Osteocyte (in vitro differentiated cells): ENCODE measurements around the gene NIPAL3. TPM values are rescaled to one million over a fixed set of nuclear protein-coding genes. Genes with fewer than 3 reads are reported as not detected.

Source experiments
- DNase-seq: peaks from one replicate; pipeline ENCODE4 v3.0.0; 2021; ENCODE audit warnings: mixed read lengths; ENCODE audit not compliant: unreplicated experiment; ENCODE audit errors: extremely low spot score
- H3K27ac Mint-ChIP-seq: one replicate; pipeline ENCODE4 v1.8.0; 2021; ENCODE audit warnings: mild to moderate bottlenecking, mixed read lengths; ENCODE audit not compliant: unreplicated experiment
- H3K27me3 Mint-ChIP-seq: one replicate; pipeline ENCODE4 v1.8.0; 2021; ENCODE audit warnings: mixed read lengths; ENCODE audit not compliant: unreplicated experiment
- H3K36me3 Mint-ChIP-seq: one replicate; pipeline ENCODE4 v1.8.0; 2021; ENCODE audit warnings: mixed read lengths; ENCODE audit not compliant: unreplicated experiment
- H3K4me1 Mint-ChIP-seq: one replicate; pipeline ENCODE4 v1.8.0; 2021; ENCODE audit warnings: mixed read lengths; ENCODE audit not compliant: unreplicated experiment
- H3K4me3 Mint-ChIP-seq: one replicate; pipeline ENCODE4 v1.8.0; 2021; ENCODE audit warnings: mild to moderate bottlenecking, moderate library complexity, mixed read lengths; ENCODE audit not compliant: unreplicated experiment
- H3K9me3 Mint-ChIP-seq: one replicate; pipeline ENCODE4 v1.8.0; 2021; ENCODE audit warnings: mixed read lengths; ENCODE audit not compliant: unreplicated experiment
- CTCF ChIP-seq: fragments of 200-600 bp; sonication (generic); IDR thresholded peaks from 2 replicates; pipeline ENCODE4 v1.5.0; 2021; ENCODE audit warnings: antibody characterized with exemption, mild to moderate bottlenecking, moderate library complexity
- total RNA-seq: library from RNA; stranded (reverse); gene quantifications from 2 replicates; pipeline ENCODE4 v1.2.1, GENCODE V29; 2021

Gene NIPAL3
- total RNA-seq, 1 donor from 2014 or later, result 25.8 TPM

- DNase-seq, result no peak
- Mint-ChIP-seq H3K9me3 (no peaks in the 10 kb centered on the region), H3K36me3 (peaks cover 6% of the 10 kb centered on the region), H3K27ac (no peak overlapping the region), H3K4me1 (no peaks in the 10 kb centered on the region), H3K4me3 (no peak overlapping the region), H3K27me3 (no peaks in the 10 kb centered on the region)
- TF ChIP-seq CTCF, result no peak
Measured at GRCh38 chr1:24474193-24474592, 58.6 kb downstream of the NIPAL3 start.

GRCh38 chr1:24475700-24476099 lies 60.1 kb downstream of the NIPAL3 start:
- Mint-ChIP-seq H3K27me3 (no peaks in the 10 kb centered on the region), H3K27ac (no peak overlapping the region), H3K36me3 (peaks cover 3% of the 10 kb centered on the region), H3K9me3 (no peaks in the 10 kb centered on the region), H3K4me3 (no peak overlapping the region), H3K4me1 (no peaks in the 10 kb centered on the region)
- DNase-seq, result no peak
- no peak for TF ChIP-seq CTCF

- Mint-ChIP-seq H3K27me3 (no peaks in the 10 kb centered on the region), H3K9me3 (no peaks in the 10 kb centered on the region), H3K4me3 (no peak overlapping the region), H3K4me1 (peaks cover 2% of the 10 kb centered on the region), H3K36me3 (no peaks in the 10 kb centered on the region), H3K27ac (no peak overlapping the region)
- no peak for DNase-seq
- TF ChIP-seq CTCF, result no peak
Measured at GRCh38 chr1:24476571-24476970, 61.0 kb downstream of the NIPAL3 start.

- DNase-seq, result no peak
- Mint-ChIP-seq H3K36me3 (no peaks in the 10 kb centered on the region), H3K4me1 (peaks cover 2% of the 10 kb centered on the region), H3K27me3 (no peaks in the 10 kb centered on the region), H3K9me3 (no peaks in the 10 kb centered on the region), H3K4me3 (no peak overlapping the region), H3K27ac (no peak overlapping the region)
- TF ChIP-seq CTCF, result no peak
Measured at GRCh38 chr1:24477309-24477708, 61.7 kb downstream of the NIPAL3 start.

- H3K27me3 Mint-ChIP-seq, result no peaks in the 10 kb centered on the region
- peaks cover 2% of the 10 kb centered on the region for H3K4me1 Mint-ChIP-seq
- no peak overlapping the region for H3K27ac Mint-ChIP-seq
Measured at GRCh38 chr1:24481101-24481500, 65.5 kb downstream of the NIPAL3 start.

More at GRCh38 chr1:24481101-24481500, 65.5 kb downstream of the NIPAL3 start:
- H3K36me3 Mint-ChIP-seq, result no peaks in the 10 kb centered on the region
- no peak for DNase-seq
- no peaks in the 10 kb centered on the region for H3K9me3 Mint-ChIP-seq
- TF ChIP-seq CTCF, result no peak
- H3K4me3 Mint-ChIP-seq, result no peak overlapping the region
